HL-60 (cell line): Measurements from ENCODE around the gene KRT85.

Experiments
- CTCF ChIP-seq: IDR thresholded peaks from one replicate; pipeline ENCODE4 v1.5.1; 2011; ENCODE audit warnings: low read length, control low read depth, inconsistent platforms; ENCODE audit not compliant: insufficient read depth
- GABPA ChIP-seq: IDR thresholded peaks from 2 replicates; pipeline ENCODE4 v1.6.1; 2012; ENCODE audit warnings: low read depth
- POLR2AphosphoS5 ChIP-seq: IDR thresholded peaks from 2 replicates; pipeline ENCODE4 v1.6.1; 2012; ENCODE audit warnings: low read depth
- REST ChIP-seq: IDR thresholded peaks from 2 replicates; pipeline ENCODE4 v1.6.1; 2012; ENCODE audit warnings: low read depth; ENCODE audit not compliant: insufficient replicate concordance

DNA sequence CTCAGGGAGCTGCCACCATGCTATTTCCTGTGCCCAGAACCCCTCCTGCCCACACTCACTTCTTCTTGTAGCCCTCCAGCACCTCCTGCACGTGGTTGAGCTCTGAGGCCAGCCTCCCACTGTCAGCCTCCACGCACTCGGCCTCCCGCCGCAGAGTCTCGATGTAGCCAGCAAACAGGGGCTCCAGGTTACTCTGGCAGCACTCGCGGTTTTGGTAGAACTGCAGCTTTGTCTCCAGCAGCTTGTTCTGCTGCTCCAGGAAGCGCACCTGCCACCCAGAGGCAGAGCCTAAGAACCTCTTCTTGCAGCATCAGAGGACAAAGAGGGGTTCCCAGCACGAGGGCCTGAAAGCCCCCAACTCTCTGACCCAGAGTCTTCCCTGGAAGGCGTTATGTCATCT, 48.2 kb downstream of the KRT85 start:
- TF ChIP-seq CTCF = no peak
- no peak for TF ChIP-seq POLR2AphosphoS5
- no peak for TF ChIP-seq GABPA
- no peak for TF ChIP-seq REST
